Kidney epithelial cell (primary cell): ENCODE results near the gene NDUFAF2. TPM values are rescaled to one million over a fixed set of nuclear protein-coding genes. Genes with fewer than 3 reads are reported as not detected.

ENCODE experiments used
- DNase-seq: peaks from one replicate; pipeline ENCODE4 v3.0.0-alpha.2; 2010; ENCODE audit warnings: low read depth
- H3K27me3 ChIP-seq: 2 replicates; pipeline ENCODE4 v1.6.0; 2011; ENCODE audit warnings: low read length; ENCODE audit not compliant: control insufficient read depth, insufficient read depth
- H3K36me3 ChIP-seq: 2 replicates; pipeline ENCODE4 v1.5.1; 2011; ENCODE audit warnings: low read length; ENCODE audit not compliant: control insufficient read depth, insufficient read depth
- H3K4me3 ChIP-seq: 2 replicates; pipeline ENCODE4 v1.5.1; 2011; ENCODE audit warnings: low read depth, mild to moderate bottlenecking, control low read depth, low read length
- total RNA-seq: library from RNA; depleted of rRNA; stranded (reverse); fragments of >200 nt; gene quantifications from 2 replicates; pipeline ENCODE4 v1.2.3, GENCODE V29; 2015
- TF ChIP-seq, protein P1 (sequence below): IDR thresholded peaks from 2 replicates; pipeline ENCODE4 v1.5.1; 2011; ENCODE audit warnings: mild to moderate bottlenecking, moderate library complexity, low read length, control low read depth, inconsistent platforms; ENCODE audit not compliant: insufficient read depth, poor library complexity, severe bottlenecking

Gene NDUFAF2
- total RNA-seq, 1 donor from 2014 or later, result 49.0 TPM

DNA sequence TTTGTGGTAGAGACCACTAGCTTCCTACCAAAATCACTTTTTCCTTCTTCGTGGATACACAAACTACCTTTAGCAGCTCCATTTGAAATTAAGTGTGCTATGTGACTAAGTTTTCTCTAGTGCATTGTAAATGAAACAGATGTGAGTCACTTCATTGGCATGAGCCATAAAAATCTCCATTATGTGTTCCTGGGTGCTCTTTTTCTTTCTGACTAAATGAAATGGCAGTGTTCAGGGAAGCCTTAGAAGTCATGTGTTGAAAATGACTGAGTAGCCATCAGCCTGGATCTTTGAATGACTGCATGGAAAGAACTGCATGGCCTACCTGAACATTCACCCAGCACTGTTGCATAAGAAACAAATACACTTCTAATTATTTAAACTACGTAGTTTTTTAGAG lies 107.9 kb downstream of the NDUFAF2 start:
- peak; percentile 92 for DNase-seq
- TF ChIP-seq, protein P1, sequence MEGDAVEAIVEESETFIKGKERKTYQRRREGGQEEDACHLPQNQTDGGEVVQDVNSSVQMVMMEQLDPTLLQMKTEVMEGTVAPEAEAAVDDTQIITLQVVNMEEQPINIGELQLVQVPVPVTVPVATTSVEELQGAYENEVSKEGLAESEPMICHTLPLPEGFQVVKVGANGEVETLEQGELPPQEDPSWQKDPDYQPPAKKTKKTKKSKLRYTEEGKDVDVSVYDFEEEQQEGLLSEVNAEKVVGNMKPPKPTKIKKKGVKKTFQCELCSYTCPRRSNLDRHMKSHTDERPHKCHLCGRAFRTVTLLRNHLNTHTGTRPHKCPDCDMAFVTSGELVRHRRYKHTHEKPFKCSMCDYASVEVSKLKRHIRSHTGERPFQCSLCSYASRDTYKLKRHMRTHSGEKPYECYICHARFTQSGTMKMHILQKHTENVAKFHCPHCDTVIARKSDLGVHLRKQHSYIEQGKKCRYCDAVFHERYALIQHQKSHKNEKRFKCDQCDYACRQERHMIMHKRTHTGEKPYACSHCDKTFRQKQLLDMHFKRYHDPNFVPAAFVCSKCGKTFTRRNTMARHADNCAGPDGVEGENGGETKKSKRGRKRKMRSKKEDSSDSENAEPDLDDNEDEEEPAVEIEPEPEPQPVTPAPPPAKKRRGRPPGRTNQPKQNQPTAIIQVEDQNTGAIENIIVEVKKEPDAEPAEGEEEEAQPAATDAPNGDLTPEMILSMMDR, result no peak

DNA sequence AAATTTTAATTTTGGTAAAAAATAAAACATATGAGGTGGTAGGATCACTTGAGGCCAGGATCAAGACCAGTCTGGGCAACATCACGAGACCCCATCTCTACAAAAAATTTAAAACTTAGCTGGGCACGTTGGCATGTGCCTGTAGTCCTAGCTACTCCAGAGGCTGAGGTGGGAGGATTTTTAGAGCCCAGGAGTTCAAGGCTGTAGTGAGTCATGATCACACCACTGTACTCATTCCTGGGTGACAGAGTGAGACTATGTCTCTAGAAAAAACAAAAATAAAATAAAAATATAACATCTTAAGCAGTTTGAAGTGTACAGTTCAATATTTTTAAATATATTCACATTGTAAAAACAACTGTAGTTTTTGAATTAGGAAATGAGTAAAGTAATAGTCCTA lies 108.9 kb downstream of the NDUFAF2 start:
- Histone ChIP-seq H3K27me3 (no peaks in the 10 kb centered on the region), H3K4me3 (no peak overlapping the region), H3K36me3 (no peaks in the 10 kb centered on the region)
- peak; percentile 14 for DNase-seq
- TF ChIP-seq, protein P1, result no peak

More for the DNA sequence above, 107.9 kb downstream of the NDUFAF2 start:
- Histone ChIP-seq H3K27me3 (no peaks in the 10 kb centered on the region), H3K36me3 (no peaks in the 10 kb centered on the region), H3K4me3 (no peak overlapping the region)

- no peaks in the 10 kb centered on the region for H3K27me3 ChIP-seq
- H3K36me3 ChIP-seq, result no peaks in the 10 kb centered on the region
- no peak overlapping the region for H3K4me3 ChIP-seq
- DNase-seq, result peak; percentile 25
- TF ChIP-seq, protein P1, result peak; percentile 57
Observed at GRCh38 chr5:61055434-61056006, 110.5 kb downstream of the NDUFAF2 start.

GRCh38 chr5:61059499-61059898 lies 114.5 kb downstream of the NDUFAF2 start:
- no peak for DNase-seq
- H3K27me3 ChIP-seq, result no peaks in the 10 kb centered on the region
- H3K4me3 ChIP-seq, result no peak overlapping the region
- TF ChIP-seq, protein P1, result no peak
- no peaks in the 10 kb centered on the region for H3K36me3 ChIP-seq

DNA sequence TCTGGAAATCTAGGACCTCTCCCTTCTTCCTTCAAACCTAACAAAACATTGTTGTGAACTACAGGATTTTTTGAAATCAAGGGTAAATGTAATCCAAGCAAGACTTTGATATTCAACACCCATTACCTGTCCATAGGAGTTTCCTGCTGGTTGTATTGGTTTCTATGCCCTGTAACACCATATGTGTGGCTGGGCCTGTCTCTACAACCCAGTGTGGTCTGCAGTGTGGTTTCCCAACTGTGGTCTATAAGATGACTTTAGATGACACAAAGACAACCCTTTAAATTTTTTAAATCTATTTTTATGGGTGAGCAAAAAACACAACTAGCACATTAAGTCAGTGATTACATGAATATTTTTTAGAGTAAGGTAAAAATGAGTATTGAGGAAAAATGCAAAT lies 124.1 kb downstream of the NDUFAF2 start:
- TF ChIP-seq, protein P1, result no peak
- H3K36me3 ChIP-seq, result no peaks in the 10 kb centered on the region
- no peaks in the 10 kb centered on the region for H3K27me3 ChIP-seq
- H3K4me3 ChIP-seq, result no peak overlapping the region
- DNase-seq, result no peak

GRCh38 chr5:61071526-61071925 lies 126.5 kb downstream of the NDUFAF2 start:
- Histone ChIP-seq H3K36me3 (no peaks in the 10 kb centered on the region), H3K4me3 (no peak overlapping the region), H3K27me3 (no peaks in the 10 kb centered on the region)
- TF ChIP-seq, protein P1, result no peak
- DNase-seq, result no peak
